Measurements from ENCODE around the gene TRMT61A.

- TF ChIP-seq POLR2A (IDR thresholded peaks at IDR 0.05; ENCODE audit: low read depth, low read length) (no peak), SPI1 (IDR thresholded peaks at IDR 0.05; ENCODE audit: low read depth, low read length) (no peak), POLR2AphosphoS5 (IDR thresholded peaks at IDR 0.05; ENCODE audit: low read depth, low read length) (no peak), TAF1 (IDR thresholded peaks at IDR 0.05; ENCODE audit: low read depth, low read length) (no peak)
Measured at GRCh38 chr14:103544388-103545218, 15.6 kb downstream of the TRMT61A start.
